H1 (cell line): ENCODE measurements around the gene CRTAP. TPM values are rescaled to one million over a fixed set of nuclear protein-coding genes. Genes with fewer than 3 reads are reported as not detected.

Source experiments
- CTCF ChIA-PET: fragments of 300-600 bp; sonication (Branson Sonifier 250); formaldehyde crosslinking; loops from one replicate; lab custom pipeline; 2021; ENCODE audit not compliant: partially characterized antibody; lab: Charles Lee
- POLR2A ChIA-PET: fragments of 300-600 bp; sonication (Branson Sonifier 250); formaldehyde crosslinking; loops from one replicate; lab custom pipeline; 2021; ENCODE audit warnings: inconsistent platforms; ENCODE audit not compliant: partially characterized antibody; lab: Charles Lee
- DNase-seq, 2 experiments: peaks; one replicate each; pipeline versions ENCODE4 v3.0.0 to v3.0.0-alpha.2; 2010 to 2022; ENCODE audit warnings: low spot score in 2 of 2, low read depth in 1 of 2, mixed read lengths in 1 of 2
- FAIRE-seq: peaks from 2 replicates; lab custom pipeline; 2011; peaks lifted over from hg19 to GRCh38; lab: Jason Lieb, UNC
- H2AFZ ChIP-seq: 2 replicates; pipeline ENCODE4 v1.8.1; 2012; ENCODE audit warnings: low read length, inconsistent platforms
- H2AK5ac ChIP-seq: 2 replicates; pipeline ENCODE4 v1.6.1; 2013; ENCODE audit warnings: low read depth, low read length
- H2BK120ac ChIP-seq: replicated peaks from 2 replicates; pipeline ENCODE3; 2013; ENCODE audit warnings: low read depth, low read length, inconsistent platforms
- H2BK12ac ChIP-seq: 2 replicates; pipeline ENCODE4 v1.6.1; 2013; ENCODE audit warnings: low read depth, low read length
- H2BK15ac ChIP-seq: 2 replicates; pipeline ENCODE4 v1.6.1; 2013; ENCODE audit warnings: low read length
- H2BK20ac ChIP-seq: 2 replicates; pipeline ENCODE4 v1.6.1; 2013; ENCODE audit warnings: low read length
- H2BK5ac ChIP-seq: 2 replicates; pipeline ENCODE4 v1.6.1; 2013; ENCODE audit warnings: low read depth, low read length
- H3K14ac ChIP-seq: 2 replicates; pipeline ENCODE4 v1.6.1; 2013; ENCODE audit warnings: inconsistent platforms; ENCODE audit not compliant: insufficient read length
- H3K18ac ChIP-seq: 2 replicates; pipeline ENCODE4 v1.6.1; 2013; ENCODE audit warnings: low read length; ENCODE audit errors: extremely low read depth
- H3K23ac ChIP-seq: 2 replicates; pipeline ENCODE4 v1.6.1; 2013; ENCODE audit warnings: inconsistent platforms; ENCODE audit not compliant: insufficient read length
- H3K23me2 ChIP-seq: 2 replicates; pipeline ENCODE4 v1.6.1; 2013; ENCODE audit warnings: low read depth, low read length
- H3K27ac ChIP-seq: 2 replicates; pipeline ENCODE4 v1.6.1; 2011; ENCODE audit warnings: low read depth, low read length, inconsistent platforms
- H3K27me3 ChIP-seq, 4 experiments: replicated peaks in 1 of 4; 1 replicate in 1 of 4; 2 replicates in 3 of 4; pipeline versions ENCODE4 v1.6.1 to v1.8.1; 2011 to 2013; ENCODE audit warnings: low read length in 3 of 4, mild to moderate bottlenecking in 3 of 4, inconsistent platforms in 2 of 4, mixed read lengths in 2 of 4, moderate library complexity in 1 of 4; ENCODE audit not compliant: control insufficient read depth in 3 of 4, insufficient read depth in 3 of 4; ENCODE audit errors: extremely low read depth in 1 of 4
- H3K36me3 ChIP-seq, 4 experiments: 2 replicates each; pipeline versions ENCODE4 v1.6.1 to v1.8.1; 2011 to 2013; ENCODE audit warnings: mild to moderate bottlenecking in 4 of 4, low read length in 3 of 4, moderate library complexity in 2 of 4, control low read depth in 1 of 4, inconsistent platforms in 1 of 4; ENCODE audit not compliant: insufficient read depth in 4 of 4, control insufficient read depth in 2 of 4
- H3K4ac ChIP-seq: replicated peaks from 2 replicates; pipeline ENCODE3; 2013; ENCODE audit warnings: low read length, low read depth, mixed read lengths, inconsistent platforms; ENCODE audit not compliant: insufficient read length
- H3K4me1 ChIP-seq, 4 experiments: replicated peaks in 1 of 4; 1 replicate in 1 of 4; 2 replicates in 3 of 4; pipeline versions ENCODE4 v1.6.1 to v1.8.1; 2011 to 2013; ENCODE audit warnings: low read length in 3 of 4, inconsistent platforms in 2 of 4, mixed read lengths in 1 of 4; ENCODE audit not compliant: insufficient read depth in 4 of 4, control insufficient read depth in 3 of 4
- H3K4me2 ChIP-seq, 2 experiments: 2 replicates each; pipeline versions ENCODE4 v1.6.1 to v1.8.1; 2011 to 2013; ENCODE audit warnings: low read depth in 2 of 2, low read length in 2 of 2, control low read depth in 1 of 2, inconsistent platforms in 1 of 2, mild to moderate bottlenecking in 1 of 2; ENCODE audit not compliant: insufficient read depth in 1 of 2
- H3K4me3 ChIP-seq, 4 experiments: fragments of 200-600, 300-600 bp in 1 of 4; sonication (generic), shearing (Covaris generic), sonication (Bioruptor Twin) in 1 of 4; 2 replicates each; pipeline versions ENCODE4 v1.5.1 to v1.8.1; 2011 to 2016; ENCODE audit warnings: low read length in 4 of 4, low read depth in 3 of 4, control low read depth in 2 of 4, inconsistent platforms in 2 of 4, mild to moderate bottlenecking in 2 of 4, mixed read lengths in 1 of 4, moderate library complexity in 1 of 4; ENCODE audit not compliant: insufficient read depth in 2 of 4; ENCODE audit errors: extremely low read depth in 1 of 4
- H3K56ac ChIP-seq: replicated peaks from 2 replicates; pipeline ENCODE3; 2013; ENCODE audit warnings: low read depth, mild to moderate bottlenecking, mixed read lengths, low read length, inconsistent platforms; ENCODE audit not compliant: insufficient read length
- H3K79me1 ChIP-seq: 2 replicates; pipeline ENCODE4 v1.6.1; 2013; ENCODE audit warnings: low read depth, low read length, control low read depth
- H3K79me2 ChIP-seq, 2 experiments: 2 replicates each; pipeline versions ENCODE4 v1.6.1 to v1.8.1; 2012 to 2013; ENCODE audit warnings: low read length in 2 of 2, mild to moderate bottlenecking in 2 of 2, inconsistent platforms in 1 of 2; ENCODE audit not compliant: insufficient read depth in 2 of 2, control insufficient read depth in 1 of 2
- H3K9ac ChIP-seq, 4 experiments: replicated peaks in 1 of 4; 1 replicate in 1 of 4; 2 replicates in 3 of 4; pipeline versions ENCODE4 v1.6.1 to v1.8.1; 2011 to 2013; ENCODE audit warnings: low read depth in 3 of 4, low read length in 3 of 4, control low read depth in 2 of 4, mild to moderate bottlenecking in 2 of 4, moderate library complexity in 2 of 4, inconsistent platforms in 1 of 4; ENCODE audit errors: extremely low read depth in 1 of 4
- H3K9me3 ChIP-seq, 2 experiments: 2 replicates each; pipeline versions ENCODE4 v1.6.1 to v1.8.1; 2012 to 2013; ENCODE audit warnings: mild to moderate bottlenecking in 2 of 2, moderate library complexity in 2 of 2, control low read depth in 1 of 2, inconsistent platforms in 1 of 2, low read depth in 1 of 2, low read length in 1 of 2, mixed read lengths in 1 of 2; ENCODE audit not compliant: insufficient read depth in 2 of 2
- H4K20me1 ChIP-seq, 2 experiments: replicated peaks in 1 of 2; 2 replicates each; pipeline versions ENCODE3 to v1.8.1; 2011 to 2013; ENCODE audit warnings: inconsistent platforms in 2 of 2, low read length in 2 of 2, mild to moderate bottlenecking in 1 of 2; ENCODE audit not compliant: insufficient read depth in 2 of 2, control insufficient read depth in 1 of 2
- H4K5ac ChIP-seq: 2 replicates; pipeline ENCODE4 v1.6.1; 2013; ENCODE audit warnings: low read length, low read depth, mixed read lengths, inconsistent platforms; ENCODE audit not compliant: insufficient read length
- H4K8ac ChIP-seq: 2 replicates; pipeline ENCODE4 v1.8.0; 2013; ENCODE audit warnings: mild to moderate bottlenecking, moderate library complexity, low read length, inconsistent platforms; ENCODE audit not compliant: insufficient read depth; ENCODE audit errors: extremely low read depth
- H4K91ac ChIP-seq: replicated peaks from 2 replicates; pipeline ENCODE3; 2013; ENCODE audit warnings: low read length, mixed read lengths, inconsistent platforms; ENCODE audit not compliant: insufficient read length
- CEBPB ChIP-seq: IDR thresholded peaks from 2 replicates; pipeline ENCODE4 v1.6.1; 2012; ENCODE audit warnings: low read depth, low read length
- GABPA ChIP-seq: IDR thresholded peaks from 2 replicates; pipeline ENCODE4 v1.6.1; 2011; ENCODE audit warnings: mild to moderate bottlenecking, low read length, moderate library complexity, borderline replicate concordance; ENCODE audit not compliant: insufficient read depth
- JUND ChIP-seq: IDR thresholded peaks from 2 replicates; pipeline ENCODE4 v1.6.1; 2011; ENCODE audit warnings: mild to moderate bottlenecking, improper control_type of control experiment, low read length
- KDM4A ChIP-seq: IDR thresholded peaks from one replicate; pipeline ENCODE4 v1.7.1; 2012; ENCODE audit warnings: low read depth, mild to moderate bottlenecking, moderate library complexity, low read length, inconsistent platforms; ENCODE audit not compliant: severe bottlenecking
- NRF1 ChIP-seq: IDR thresholded peaks from 2 replicates; pipeline ENCODE4 v1.6.1; 2011; ENCODE audit warnings: mild to moderate bottlenecking, low read depth, low read length, improper control_type of control experiment
- PHF8 ChIP-seq: fragments of 200-600 bp; sonication (generic); conservative IDR thresholded peaks from 2 replicates; pipeline ENCODE4 v1.7.1; 2012; ENCODE audit warnings: low read depth, mild to moderate bottlenecking, inconsistent platforms, low read length, moderate library complexity
- POLR2AphosphoS5 ChIP-seq: IDR thresholded peaks from 2 replicates; pipeline ENCODE4 v1.6.1; 2011; ENCODE audit warnings: low read depth, low read length
- SAP30 ChIP-seq: fragments of 300-600 bp; sonication (generic); IDR thresholded peaks from 2 replicates; pipeline ENCODE4 v1.7.1; 2012; ENCODE audit warnings: low read length, moderate library complexity, mild to moderate bottlenecking, inconsistent platforms; ENCODE audit not compliant: insufficient read depth, insufficient replicate concordance
- TAF1 ChIP-seq: IDR thresholded peaks from 2 replicates; pipeline ENCODE4 v1.6.1; 2011; ENCODE audit warnings: mild to moderate bottlenecking, low read depth, low read length
- WGBS, 2 experiments: shearing (Covaris generic) in 1 of 2; methylation state at CpG; one replicate each; pipeline versions ENCODE4 v1.1.6 to v1.1.7; 2013 to 2015; ENCODE audit warnings: low lambda C conversion rate in 2 of 2, mixed read lengths in 2 of 2, inconsistent platforms in 1 of 2, low coverage in 1 of 2, missing lambda C conversion rate in 1 of 2; ENCODE audit not compliant: insufficient replicate concordance in 2 of 2, insufficient coverage in 1 of 2, insufficient read length in 1 of 2; ENCODE audit errors: extremely low coverage in 1 of 2, missing lambda C conversion rate in 1 of 2; 5-methylcytosine and 5-hydroxymethylcytosine counted together
- polyA plus RNA-seq, 7 experiments: library from polyadenylated mRNA; depleted of rRNA in 3 of 7; stranded (reverse) in 5 of 7; unstranded in 2 of 7; fragments of >200 nt in 5 of 7; fragments of 200-250 nt in 2 of 7; gene quantifications; 1 replicate in 5 of 7; 2 replicates in 1 of 7; 4 replicates in 1 of 7; pipeline versions ENCODE4 v1.2.1 to v1.2.3, GENCODE V29; 2011 to 2013; ENCODE audit warnings: missing spikeins in 2 of 7, mixed read lengths in 2 of 7
- total RNA-seq: library from RNA; stranded (reverse); fragmentation: NEBNext Ultra II Directional; extraction: Animal tissue kit (Norgen Biotek cat#: 25700); gene quantifications from 2 replicates; pipeline ENCODE4 v1.2.1, GENCODE V29; 2021
- TF ChIP-seq, protein P1 (sequence below), 3 experiments: IDR thresholded peaks; 1 replicate in 2 of 3; 2 replicates in 1 of 3; pipeline versions ENCODE4 v1.5.1 to v1.6.1; 2011; ENCODE audit warnings: low read length in 3 of 3, mild to moderate bottlenecking in 3 of 3, inconsistent platforms in 2 of 3, low read depth in 1 of 3, moderate library complexity in 1 of 3; ENCODE audit not compliant: insufficient read depth in 1 of 3; ENCODE audit errors: control extremely low read depth in 1 of 3
- TF ChIP-seq, protein P2 (sequence below): IDR thresholded peaks from 2 replicates; pipeline ENCODE4 v1.6.1; 2012; ENCODE audit warnings: inconsistent platforms

The CRTAP gene
- total and polyA plus RNA-seq, 2 of the 8 experiments (the other 6 are each of a cell fraction or from before 2014, with no cell fraction given) = 159 to 188 TPM

DNA sequence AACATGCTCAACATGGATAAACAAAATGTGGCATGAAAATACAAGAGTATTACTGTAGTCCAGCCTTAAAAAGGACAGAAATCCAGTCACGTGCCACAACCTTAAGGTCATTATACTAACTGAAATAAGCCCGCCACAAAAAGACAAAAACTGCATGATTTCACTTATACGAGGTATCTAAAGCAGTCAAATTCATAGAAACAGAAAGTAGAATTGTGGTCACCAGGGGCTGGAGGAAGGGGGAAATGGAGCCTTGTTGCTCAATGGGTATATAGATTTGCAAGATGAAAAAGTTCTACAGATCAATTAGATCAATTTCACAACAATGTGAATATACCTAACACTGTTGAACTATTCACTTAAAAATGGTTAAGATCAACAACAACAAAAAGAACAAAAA, 24.3 kb upstream of the CRTAP start:
- Histone ChIP-seq H3K9me3 (no peaks in the 10 kb centered on the region), H2AFZ (no peak overlapping the region), H3K4me2 (no peak overlapping the region), H4K5ac (no peak overlapping the region), H4K91ac (no peak overlapping the region), H2BK20ac (no peak overlapping the region), H2BK15ac (no peak overlapping the region), H2BK12ac (no peak overlapping the region), H3K18ac (no peak overlapping the region), H4K8ac (no peak overlapping the region), H2AK5ac (no peak overlapping the region), H3K23me2 (no peaks in the 10 kb centered on the region), H4K20me1 (peaks cover 0 to 11% of the 10 kb centered on the region in 2 experiments), H3K14ac (no peak overlapping the region), H3K27me3 (no peaks in the 10 kb centered on the region), H3K4me1 (peaks cover 0 to 3% (median 0%) of the 10 kb centered on the region in 4 experiments; a peak in 2 of 7 replicates), H3K79me1 (peaks cover 20% of the 10 kb centered on the region), H3K9ac (no peak overlapping the region), H3K4me3 (no peak overlapping the region), H3K56ac (no peak overlapping the region), H3K4ac (no peak overlapping the region), H2BK120ac (no peak overlapping the region), H3K27ac (no peak overlapping the region), H3K79me2 (peaks cover 0 to 63% of the 10 kb centered on the region in 2 experiments; a peak in 2 of 4 replicates), H3K36me3 (peaks cover 3 to 9% (median 7%) of the 10 kb centered on the region in 4 experiments; a peak in 6 of 8 replicates), H2BK5ac (no peak overlapping the region), H3K23ac (no peak overlapping the region)
- TF ChIP-seq POLR2AphosphoS5 = no peak
- TF ChIP-seq GABPA = no peak
- no peak for TF ChIP-seq JUND
- TF ChIP-seq, protein P1, sequence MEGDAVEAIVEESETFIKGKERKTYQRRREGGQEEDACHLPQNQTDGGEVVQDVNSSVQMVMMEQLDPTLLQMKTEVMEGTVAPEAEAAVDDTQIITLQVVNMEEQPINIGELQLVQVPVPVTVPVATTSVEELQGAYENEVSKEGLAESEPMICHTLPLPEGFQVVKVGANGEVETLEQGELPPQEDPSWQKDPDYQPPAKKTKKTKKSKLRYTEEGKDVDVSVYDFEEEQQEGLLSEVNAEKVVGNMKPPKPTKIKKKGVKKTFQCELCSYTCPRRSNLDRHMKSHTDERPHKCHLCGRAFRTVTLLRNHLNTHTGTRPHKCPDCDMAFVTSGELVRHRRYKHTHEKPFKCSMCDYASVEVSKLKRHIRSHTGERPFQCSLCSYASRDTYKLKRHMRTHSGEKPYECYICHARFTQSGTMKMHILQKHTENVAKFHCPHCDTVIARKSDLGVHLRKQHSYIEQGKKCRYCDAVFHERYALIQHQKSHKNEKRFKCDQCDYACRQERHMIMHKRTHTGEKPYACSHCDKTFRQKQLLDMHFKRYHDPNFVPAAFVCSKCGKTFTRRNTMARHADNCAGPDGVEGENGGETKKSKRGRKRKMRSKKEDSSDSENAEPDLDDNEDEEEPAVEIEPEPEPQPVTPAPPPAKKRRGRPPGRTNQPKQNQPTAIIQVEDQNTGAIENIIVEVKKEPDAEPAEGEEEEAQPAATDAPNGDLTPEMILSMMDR (IDR thresholded peaks at IDR 0.05; ENCODE audit: control extremely low read depth in 1 of 3, insufficient read depth in 1 of 3, low read depth in 1 of 3, low read length in 3 of 3) = no peak
- TF ChIP-seq CEBPB = no peak
- no peak for TF ChIP-seq KDM4A
- TF ChIP-seq, protein P2, sequence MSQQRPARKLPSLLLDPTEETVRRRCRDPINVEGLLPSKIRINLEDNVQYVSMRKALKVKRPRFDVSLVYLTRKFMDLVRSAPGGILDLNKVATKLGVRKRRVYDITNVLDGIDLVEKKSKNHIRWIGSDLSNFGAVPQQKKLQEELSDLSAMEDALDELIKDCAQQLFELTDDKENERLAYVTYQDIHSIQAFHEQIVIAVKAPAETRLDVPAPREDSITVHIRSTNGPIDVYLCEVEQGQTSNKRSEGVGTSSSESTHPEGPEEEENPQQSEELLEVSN = no peak
- TF ChIP-seq PHF8 = no peak
- TF ChIP-seq TAF1 = no peak
- TF ChIP-seq SAP30 = no peak
- TF ChIP-seq NRF1 = no peak
- DNase-seq (no peak), FAIRE-seq (no peak)
- ChIA-PET POLR2A (no interaction called here), CTCF (interaction anchor here (0.6 to 1.8 kb wide), 3 partner anchors 16 to 582 kb away, joined by 3 to 11 read pairs (median 4); no protein-coding TSS in a partner anchor)
- WGBS, 2 experiments = 99% methylated on average over 3 of the region's 3 CpGs; no CpG with 5 or more reads in 1 of the 2 experiments
